ENCODE data around the gene NAXE.
"Not testable (repeated sequence)": the region's sequence is repeated elsewhere in the genome, so short reads cannot be mapped to it uniquely, and the experiment has no call there.

NAXE gene

DNA sequence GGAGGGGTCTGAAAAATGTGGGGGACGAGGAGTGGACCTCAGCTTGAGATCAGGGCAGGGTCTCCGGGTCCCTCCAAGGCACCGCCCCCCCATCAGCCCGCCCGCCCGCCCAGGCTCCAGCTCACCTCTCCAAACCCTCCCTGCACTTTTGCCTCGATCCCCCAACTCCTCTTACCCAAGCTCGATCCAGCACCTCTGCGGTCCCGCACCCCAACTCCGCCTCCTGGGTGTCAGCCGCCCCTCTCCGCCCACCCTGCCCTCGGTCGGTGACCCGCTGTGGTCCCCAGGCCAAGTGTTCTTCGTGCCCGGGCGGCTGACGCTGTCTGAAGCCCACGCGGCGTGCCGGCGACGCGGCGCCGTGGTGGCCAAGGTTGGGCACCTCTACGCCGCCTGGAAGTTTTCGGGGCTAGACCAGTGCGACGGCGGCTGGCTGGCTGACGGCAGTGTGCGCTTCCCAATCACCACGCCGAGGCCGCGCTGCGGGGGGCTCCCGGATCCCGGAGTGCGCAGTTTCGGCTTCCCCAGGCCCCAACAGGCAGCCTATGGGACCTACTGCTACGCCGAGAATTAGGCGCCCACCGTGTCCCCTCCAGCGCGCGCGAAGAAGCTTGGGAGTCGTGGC is 33.3 kb downstream of the NAXE start:
- DNase-seq, result peak in 1 of 2 experiments; percentile 71

DNA sequence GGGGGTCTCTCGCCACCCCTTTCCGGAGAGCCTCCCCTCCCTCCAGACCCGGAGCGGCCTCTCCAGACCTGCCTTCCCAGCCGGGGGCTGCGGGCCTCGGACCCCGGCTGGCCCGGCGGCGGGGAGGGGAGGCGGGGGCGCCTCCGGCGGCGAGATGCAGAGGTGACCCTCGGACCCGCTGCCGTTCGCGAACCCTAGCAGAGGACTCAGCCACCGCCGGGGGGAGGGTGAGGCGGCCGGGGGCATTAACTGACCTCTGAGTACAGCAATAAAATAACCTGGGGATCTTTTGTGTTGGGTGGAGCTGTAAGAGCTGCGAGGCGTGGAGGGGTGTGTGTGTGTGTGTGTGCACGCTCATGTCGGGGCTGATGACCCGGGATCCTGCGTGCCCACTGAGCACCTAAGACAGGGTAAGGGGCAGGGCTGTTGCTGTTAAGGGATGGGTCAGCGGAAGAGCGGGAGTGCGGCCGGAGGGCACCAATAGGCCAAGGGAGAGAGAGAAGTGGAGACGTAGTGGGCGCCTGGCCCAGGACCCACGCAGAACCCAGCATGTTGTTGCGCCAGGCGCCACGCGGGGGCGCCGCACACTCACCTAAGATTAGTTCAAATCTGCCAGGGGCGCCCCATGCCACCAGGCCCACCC is 34.0 kb downstream of the NAXE start:
- DNase-seq, result peak in 1 of 2 experiments; percentile 90

DNA sequence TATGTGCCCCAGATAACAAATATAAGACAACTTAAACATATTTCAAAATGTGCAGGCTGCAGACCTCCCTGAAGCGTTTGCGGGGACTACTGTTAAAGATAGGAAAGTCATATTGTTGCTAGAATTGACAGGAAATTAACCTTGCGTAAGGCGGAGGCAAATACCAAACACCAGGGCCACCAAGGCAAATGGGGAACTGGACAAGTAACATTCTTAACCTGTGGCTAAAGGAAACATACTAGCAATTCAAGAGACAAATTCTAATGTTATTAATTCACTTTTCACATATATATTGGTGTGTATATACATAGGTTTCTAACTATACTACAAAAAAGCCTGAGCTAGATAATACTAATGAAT is 34.5 kb downstream of the NAXE start:
- DNase-seq, result no peak

DNA sequence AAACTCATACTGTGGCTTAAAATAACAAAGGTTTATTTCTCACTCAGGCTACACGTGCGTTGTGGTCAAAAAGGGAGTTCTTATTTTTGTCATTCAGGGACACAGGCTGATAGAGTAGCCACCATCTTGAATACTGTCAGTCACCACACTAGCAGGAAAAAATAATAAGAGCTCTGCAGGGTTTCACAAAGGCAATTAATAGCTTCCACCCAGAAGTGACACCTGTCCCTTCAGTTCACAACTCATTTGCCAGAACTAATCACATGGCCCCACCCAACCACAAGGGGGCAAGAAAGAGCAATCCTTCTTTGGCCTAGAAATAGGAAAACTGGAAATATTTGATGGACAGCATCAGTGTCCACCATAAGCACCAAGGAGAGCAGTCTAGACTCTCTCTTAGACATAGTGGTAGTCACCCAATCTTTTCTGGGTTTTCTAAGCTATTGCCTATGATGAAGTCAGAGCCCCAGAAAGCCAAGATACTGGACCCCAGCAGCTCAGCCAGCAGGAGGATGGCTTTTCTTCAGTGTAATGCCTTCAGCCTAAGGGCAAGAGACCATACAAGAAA is 35.8 kb downstream of the NAXE start:
- DNase-seq, result peak; percentile 61 to 83

DNA sequence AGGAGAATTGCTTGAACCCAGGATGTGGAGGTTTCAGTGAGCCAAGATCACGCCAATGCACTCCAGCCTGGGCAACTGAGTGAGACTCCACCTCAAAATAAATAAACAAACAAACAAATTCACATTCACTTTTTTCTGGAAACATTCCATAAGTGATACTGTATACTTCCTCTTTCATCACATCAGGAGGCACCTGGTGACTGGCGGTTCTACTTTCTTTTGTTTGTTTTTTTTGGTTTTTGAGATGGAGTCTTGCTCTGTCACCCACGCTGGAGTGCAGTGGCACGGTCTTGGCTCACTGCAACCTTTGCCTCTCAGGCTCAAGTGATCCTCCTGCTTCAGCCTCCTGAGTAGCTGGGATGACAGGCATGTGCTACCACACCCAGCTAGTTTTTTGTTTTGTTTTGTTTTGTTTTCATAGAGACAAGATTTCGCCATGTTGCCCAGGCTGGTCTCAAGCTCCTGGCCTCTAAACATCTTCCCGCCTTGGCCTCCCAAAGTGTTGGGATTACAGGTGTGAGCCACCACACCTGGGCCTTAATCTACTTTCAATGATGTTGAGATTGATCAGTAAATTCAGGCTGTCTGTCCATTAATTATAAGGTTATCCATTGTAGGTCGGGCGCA is 38.4 kb downstream of the NAXE start:
- no peak for DNase-seq

DNA sequence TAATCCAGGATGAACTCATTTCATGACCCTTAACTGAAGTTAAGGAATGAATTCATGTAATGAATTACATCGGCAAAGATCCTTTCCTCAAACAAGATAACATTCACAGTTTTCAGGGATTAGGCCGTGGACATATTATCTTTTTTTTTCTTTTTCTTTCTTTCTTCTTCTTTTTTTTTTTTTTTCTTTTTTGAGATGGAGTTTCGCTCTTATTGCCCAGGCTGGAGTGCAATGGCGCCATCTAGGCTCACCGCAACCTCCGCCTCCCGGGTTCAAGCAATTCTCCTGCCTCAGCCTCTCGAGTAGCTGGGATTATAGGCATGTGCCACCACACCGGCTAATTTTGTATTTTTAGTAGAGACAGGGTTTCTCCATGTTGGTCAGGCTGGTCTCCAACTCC is 39.6 kb downstream of the NAXE start:
- DNase-seq, result not testable (repeated sequence)

DNA sequence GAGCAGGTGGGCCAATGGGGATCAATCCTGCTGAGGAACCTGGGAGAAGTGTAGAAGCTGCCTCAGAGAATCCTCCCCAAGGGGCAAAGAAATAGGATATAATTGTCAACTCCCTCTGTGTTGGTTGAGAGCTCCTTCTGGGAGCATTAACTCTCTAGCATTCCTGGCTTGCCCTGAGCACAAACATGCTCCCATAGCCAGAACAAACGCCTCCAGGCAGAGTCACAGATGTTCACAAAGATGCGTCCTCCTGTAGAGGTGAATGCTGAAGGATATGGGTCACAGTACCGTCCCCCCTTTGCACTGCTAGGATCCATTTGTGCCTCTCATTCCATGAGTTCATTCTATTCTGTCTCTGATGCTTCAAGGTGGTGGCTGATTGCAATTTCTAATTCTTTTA is 40.8 kb downstream of the NAXE start:
- DNase-seq, result no peak

DNA sequence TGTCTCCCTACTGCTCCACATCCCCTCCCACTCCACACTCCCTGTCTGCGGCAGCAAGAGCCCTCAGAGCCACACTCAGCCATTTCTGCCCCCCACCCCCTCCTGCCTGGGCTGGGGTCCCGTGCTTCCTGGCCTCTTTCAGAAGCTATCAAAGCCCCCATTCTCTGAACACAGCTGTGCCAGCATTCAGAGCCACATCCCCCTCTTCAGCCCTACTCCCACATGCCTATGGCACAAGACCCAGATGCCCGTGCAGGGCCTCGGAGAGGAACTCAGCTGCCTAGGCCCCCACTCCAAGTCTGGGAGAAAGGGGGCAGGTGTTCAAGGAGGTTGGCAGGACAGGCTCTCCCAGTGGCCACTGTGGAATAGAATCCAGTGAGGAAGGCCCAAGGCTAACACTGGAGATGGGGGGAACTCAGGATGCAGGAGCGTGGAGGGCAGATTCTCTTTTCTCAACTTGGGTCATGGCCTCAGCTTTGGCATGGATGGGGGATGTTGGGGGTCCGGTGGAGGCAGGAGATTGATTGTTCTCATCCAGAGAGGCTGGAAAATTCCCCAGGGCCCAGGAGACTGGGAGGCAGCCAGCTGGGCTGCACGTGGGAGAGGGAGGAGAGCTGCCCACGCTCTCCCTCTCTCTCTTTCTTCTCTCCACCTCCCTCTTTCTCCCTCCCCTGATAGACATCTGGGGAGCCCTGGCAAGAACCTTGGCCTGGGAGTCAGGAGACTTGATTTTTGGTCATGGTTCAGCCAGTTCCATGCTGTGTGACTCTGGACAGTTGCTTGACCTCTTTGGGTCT is 46.8 kb downstream of the NAXE start:
- DNase-seq, result no peak

DNA sequence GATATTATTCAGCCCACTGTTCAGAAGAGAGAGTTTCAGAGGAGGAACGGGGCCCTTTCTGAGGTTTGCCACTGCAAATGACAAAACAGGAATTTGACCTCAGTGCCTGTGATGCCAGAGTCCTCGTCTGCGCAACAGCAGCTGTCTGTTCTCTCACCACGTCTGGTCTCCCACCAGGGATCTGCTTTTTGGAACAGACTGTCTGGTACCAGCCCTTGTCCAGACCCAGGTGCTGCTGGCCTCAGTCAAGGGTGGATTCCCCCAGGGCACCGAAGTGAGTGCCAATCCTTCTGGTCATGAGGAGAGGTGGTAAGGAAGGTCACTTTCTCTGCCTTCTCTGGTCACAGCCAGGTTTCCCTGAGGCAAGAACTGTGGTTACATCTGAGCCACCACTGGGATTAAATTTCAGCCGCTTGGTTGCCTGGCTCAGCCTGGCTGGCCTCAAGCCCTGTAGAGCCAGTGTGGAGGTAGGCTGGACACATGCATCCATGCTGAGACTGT is 48.1 kb downstream of the NAXE start:
- DNase-seq, result peak in 1 of 2 experiments; percentile 47

DNA sequence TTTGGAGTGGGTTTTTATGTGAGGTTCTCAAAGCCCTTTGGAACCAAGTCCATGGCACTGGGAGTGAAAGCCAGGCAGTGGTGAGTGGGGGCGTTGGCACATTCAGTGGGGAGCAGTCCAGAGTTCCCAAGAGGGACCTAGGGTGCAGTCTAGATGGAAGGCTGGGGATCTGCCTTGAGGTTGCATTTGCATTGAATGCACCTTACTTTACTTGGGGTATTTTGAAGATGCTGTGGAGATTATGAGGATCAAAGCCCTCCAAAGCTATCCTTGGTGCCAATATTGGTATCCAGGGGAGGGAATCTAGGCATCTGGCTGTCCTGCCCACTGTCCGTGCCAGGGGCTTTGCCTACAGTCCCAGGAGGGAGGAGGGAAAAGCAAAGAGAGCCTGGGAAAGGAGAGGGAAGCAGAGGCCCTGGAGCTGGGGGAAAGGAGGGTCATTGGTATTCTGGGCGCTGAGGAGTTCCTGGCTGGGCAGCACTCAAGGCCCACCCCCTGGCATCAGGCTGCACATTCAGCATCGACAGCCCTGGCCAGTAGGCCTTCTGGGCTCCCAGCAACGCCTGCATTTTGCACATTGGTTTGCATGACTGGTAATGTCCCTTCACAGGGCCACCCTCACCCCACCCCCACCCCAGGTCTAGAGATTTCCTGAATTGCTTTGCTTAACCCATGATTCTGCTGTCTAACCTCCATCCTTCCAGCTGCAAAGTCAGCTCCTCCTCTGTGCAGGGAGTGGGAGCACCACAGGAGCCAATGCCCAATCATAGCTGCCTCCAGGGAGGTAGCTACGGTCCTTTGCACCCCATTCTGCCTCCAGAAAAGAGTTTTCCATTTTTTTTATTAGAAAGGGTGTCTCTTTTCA is 49.5 kb downstream of the NAXE start:
- peak in 1 of 2 experiments; percentile 34 for DNase-seq

DNA sequence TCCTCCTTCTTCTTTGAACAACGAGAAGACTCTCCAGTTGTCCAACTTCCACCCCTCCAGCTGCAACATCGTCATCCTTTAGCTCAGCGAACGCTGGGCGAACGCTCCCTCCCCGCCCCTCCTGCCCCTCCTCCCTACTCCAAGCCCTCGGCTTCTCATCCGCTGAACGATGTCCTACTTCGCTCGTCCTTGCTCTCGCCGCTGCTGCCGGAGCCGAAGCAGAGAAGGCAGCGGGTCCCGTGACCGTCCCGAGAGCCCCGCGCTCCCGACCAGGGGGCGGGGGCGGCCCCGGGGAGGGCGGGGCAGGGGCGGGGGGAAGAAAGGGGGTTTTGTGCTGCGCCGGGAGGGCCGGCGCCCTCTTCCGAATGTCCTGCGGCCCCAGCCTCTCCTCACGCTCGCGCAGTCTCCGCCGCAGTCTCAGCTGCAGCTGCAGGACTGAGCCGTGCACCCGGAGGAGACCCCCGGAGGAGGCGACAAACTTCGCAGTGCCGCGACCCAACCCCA is 50.2 kb downstream of the NAXE start, which contains the start of gene BCAN:
TSS of gene BCAN (plus strand) at position 357 of the 504 bp plus-strand sequence. CDS start 3,938 bp downstream, outside the sequence.
- peak in 1 of 2 experiments; percentile 89 for DNase-seq

DNA sequence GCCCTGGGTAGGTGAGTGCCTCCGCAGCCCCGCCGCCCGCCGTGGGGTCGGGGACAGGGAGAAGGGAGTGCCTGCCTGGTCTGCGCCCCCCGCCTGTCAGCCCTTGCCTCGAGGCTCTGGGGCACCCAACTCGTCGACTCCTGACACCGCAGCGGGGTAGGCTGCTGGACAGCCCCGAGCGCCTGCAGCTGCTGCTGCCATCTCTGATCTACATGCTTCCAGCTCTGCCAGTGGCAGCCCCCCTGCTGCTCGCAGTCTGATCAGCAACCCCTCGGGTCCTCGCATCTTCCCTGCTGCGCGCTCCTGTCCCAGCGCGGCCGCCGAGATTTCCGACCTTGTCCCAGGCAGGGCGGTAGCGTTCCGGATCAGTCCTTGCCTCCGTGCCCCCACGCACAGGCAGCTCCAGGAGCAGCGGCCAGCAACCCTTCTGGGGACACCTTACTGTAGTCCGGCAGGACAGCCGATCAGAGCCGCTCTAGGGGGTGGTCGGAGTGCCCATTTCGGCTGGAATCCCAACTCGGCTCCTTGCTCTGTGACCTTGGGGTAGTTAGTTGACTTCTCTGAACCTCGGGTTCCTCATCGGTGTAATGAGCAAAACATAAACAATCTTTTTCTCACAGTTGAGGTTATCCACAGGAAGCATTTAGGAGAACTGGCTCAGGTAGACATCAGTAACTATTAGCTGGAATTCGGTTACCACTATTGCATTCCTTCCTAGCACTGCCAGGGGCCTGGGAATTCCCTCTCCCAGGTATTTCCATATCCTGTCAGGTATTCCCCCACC is 50.9 kb downstream of the NAXE start:
- DNase-seq, result peak in 1 of 2 experiments; percentile 75

DNA sequence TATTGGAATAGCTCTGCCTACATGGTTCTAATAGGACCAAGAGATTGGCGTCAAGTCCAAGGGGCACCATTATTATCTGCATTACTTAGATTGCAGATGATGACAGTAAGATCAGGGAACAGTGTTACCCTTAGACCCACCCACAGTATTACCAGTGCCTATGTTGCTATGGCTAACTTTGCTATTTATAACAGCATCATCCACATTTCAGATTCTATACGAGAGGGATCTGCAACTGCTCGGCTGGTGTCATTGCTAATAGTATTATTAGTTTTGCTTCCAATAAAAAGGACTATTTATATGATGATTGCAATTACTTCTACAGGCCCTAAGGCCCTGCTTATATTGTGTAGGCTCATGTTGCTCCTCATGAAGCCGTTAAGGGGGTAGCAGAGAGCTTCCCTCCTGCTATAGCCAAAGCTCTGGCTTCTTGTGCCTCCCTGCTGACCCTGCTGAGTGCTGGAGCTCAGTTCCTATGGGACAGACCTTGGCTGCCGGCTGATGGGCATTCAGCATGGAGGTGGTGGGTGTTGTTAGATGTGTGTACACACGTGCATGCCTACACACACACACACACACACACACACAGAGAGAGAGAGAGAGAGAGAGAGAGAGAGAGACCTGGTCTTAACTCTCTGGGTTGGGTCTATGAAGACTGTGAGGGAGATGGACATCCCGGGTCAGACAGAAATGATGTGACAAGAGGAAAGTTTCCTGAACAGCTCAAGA is 51.6 kb downstream of the NAXE start:
- DNase-seq, result peak in 1 of 2 experiments; percentile 38

DNA sequence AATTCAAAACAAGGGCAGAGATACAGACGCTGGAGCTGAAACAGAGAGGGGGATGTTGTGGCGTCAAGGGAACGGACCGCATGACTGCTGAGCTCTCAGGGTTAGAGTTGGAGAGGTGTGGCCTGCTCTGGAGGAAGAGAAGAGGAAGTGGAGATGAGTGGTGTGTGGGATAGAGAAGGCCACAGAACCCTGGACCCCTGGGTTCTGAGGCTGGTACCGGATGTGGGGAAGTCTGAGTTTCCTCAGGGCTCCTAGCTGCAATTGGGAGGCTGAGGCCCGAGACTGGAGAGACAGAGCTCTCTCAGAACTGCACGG is 52.2 kb downstream of the NAXE start:
- no peak for DNase-seq
